ENCODE measurements around the gene MYLK3. TPM values are rescaled to one million over a fixed set of nuclear protein-coding genes. Genes with fewer than 3 reads are reported as not detected.

The MYLK3 gene
- total RNA-seq, 1 donor from 2014 or later: not detected

GRCh38 chr16:46733319-46733830 is 14.8 kb downstream of the MYLK3 start:
- no peak for TF ChIP-seq CTCF (conservative IDR thresholded peaks at IDR 0.05; ENCODE audit: low read depth, low read length)
- no peak overlapping the region for H3K4me3 ChIP-seq (ENCODE audit: low read depth, low read length)
- no peak for DNase-seq (ENCODE audit: low read depth)

GRCh38 chr16:46732561-46732960 is 15.6 kb downstream of the MYLK3 start:
- DNase-seq (ENCODE audit: low read depth): no peak
- no peak overlapping the region for H3K4me3 ChIP-seq (ENCODE audit: low read depth, low read length)
- no peak for TF ChIP-seq CTCF (conservative IDR thresholded peaks at IDR 0.05; ENCODE audit: low read depth, low read length)

- no peak for DNase-seq (ENCODE audit: low read depth)
- TF ChIP-seq CTCF (conservative IDR thresholded peaks at IDR 0.05; ENCODE audit: low read depth, low read length): no peak
- H3K4me3 ChIP-seq (ENCODE audit: low read depth, low read length): no peak overlapping the region
These were observed 16.2 kb downstream of the MYLK3 start for GRCh38 chr16:46731691-46732555.

- TF ChIP-seq CTCF (conservative IDR thresholded peaks at IDR 0.05; ENCODE audit: low read depth, low read length): no peak
- H3K4me3 ChIP-seq (ENCODE audit: low read depth, low read length): no peak overlapping the region
- DNase-seq (ENCODE audit: low read depth): no peak
These were observed 17.1 kb downstream of the MYLK3 start for GRCh38 chr16:46730801-46731690.

GRCh38 chr16:46730126-46730525 is 18.0 kb downstream of the MYLK3 start:
- no peak for DNase-seq (ENCODE audit: low read depth)
- TF ChIP-seq CTCF (conservative IDR thresholded peaks at IDR 0.05; ENCODE audit: low read depth, low read length): no peak
- no peak overlapping the region for H3K4me3 ChIP-seq (ENCODE audit: low read depth, low read length)

- no peak overlapping the region for H3K4me3 ChIP-seq (ENCODE audit: low read depth, low read length)
- no peak for DNase-seq (ENCODE audit: low read depth)
- no peak for TF ChIP-seq CTCF (conservative IDR thresholded peaks at IDR 0.05; ENCODE audit: low read depth, low read length)
These were observed 18.7 kb downstream of the MYLK3 start for GRCh38 chr16:46729326-46729995.

All from epithelial cell of proximal tubule (primary cell).